Suprapubic skin (tissue), 3 donors: ENCODE measurements around the gene USP22.

Experiments
- POLR2AphosphoS5 ChIP-seq, 3 donors: sonication (generic); formaldehyde crosslinking; IDR thresholded peaks; one replicate each; pipeline ENCODE4 v1.6.1; 2017; ENCODE audit warnings: antibody characterized with exemption in 3 of 3
- TF ChIP-seq, protein P1 (sequence below), 2 donors: fragments of 200-600 bp in 1 of 2; fragments of 450-650 bp in 1 of 2; sonication (generic) in 1 of 2; IDR thresholded peaks; one replicate each; pipeline ENCODE4 v1.5.1; 2016 to 2019; ENCODE audit warnings: antibody characterized with exemption in 2 of 2, mild to moderate bottlenecking in 1 of 2, moderate library complexity in 1 of 2

- TF ChIP-seq POLR2AphosphoS5 (IDR thresholded peaks at IDR 0.05), result no peak
- TF ChIP-seq, protein P1, sequence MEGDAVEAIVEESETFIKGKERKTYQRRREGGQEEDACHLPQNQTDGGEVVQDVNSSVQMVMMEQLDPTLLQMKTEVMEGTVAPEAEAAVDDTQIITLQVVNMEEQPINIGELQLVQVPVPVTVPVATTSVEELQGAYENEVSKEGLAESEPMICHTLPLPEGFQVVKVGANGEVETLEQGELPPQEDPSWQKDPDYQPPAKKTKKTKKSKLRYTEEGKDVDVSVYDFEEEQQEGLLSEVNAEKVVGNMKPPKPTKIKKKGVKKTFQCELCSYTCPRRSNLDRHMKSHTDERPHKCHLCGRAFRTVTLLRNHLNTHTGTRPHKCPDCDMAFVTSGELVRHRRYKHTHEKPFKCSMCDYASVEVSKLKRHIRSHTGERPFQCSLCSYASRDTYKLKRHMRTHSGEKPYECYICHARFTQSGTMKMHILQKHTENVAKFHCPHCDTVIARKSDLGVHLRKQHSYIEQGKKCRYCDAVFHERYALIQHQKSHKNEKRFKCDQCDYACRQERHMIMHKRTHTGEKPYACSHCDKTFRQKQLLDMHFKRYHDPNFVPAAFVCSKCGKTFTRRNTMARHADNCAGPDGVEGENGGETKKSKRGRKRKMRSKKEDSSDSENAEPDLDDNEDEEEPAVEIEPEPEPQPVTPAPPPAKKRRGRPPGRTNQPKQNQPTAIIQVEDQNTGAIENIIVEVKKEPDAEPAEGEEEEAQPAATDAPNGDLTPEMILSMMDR (IDR thresholded peaks at IDR 0.05), result no peak
Observed at GRCh38 chr17:21021208-21021803, 21.5 kb downstream of the USP22 start.
